NT2/D1 (cell line): ENCODE data around the gene TMEM117.
"Not testable (repeated sequence)": the region's sequence is repeated elsewhere in the genome, so short reads cannot be mapped to it uniquely, and the experiment has no call there.

Experiments
- SUZ12 ChIP-seq: IDR thresholded peaks from 2 replicates; pipeline ENCODE4 v1.6.1; 2011; ENCODE audit not compliant: insufficient read length, insufficient read depth; ENCODE audit errors: extremely low read depth
- YY1 ChIP-seq: IDR thresholded peaks from 2 replicates; pipeline ENCODE4 v1.6.1; 2011; ENCODE audit not compliant: insufficient read length, insufficient read depth
- ZNF274 ChIP-seq: IDR thresholded peaks from 2 replicates; pipeline ENCODE4 v1.6.1; 2011; ENCODE audit warnings: mild to moderate bottlenecking, low read depth, low read length

- TF ChIP-seq ZNF274, SUZ12, YY1: not testable (repeated sequence)
Observed at GRCh38 chr12:44026926-44027325, 191.0 kb downstream of the TMEM117 start.
